Testis (tissue), 3 donors: Measurements from ENCODE around the gene TAB2. TPM values are rescaled to one million over a fixed set of nuclear protein-coding genes. Genes with fewer than 3 reads are reported as not detected.

ENCODE experiments used
- DNase-seq: peaks from one replicate; pipeline ENCODE4 v3.0.0-alpha.2; 2019
- H3K27ac ChIP-seq, 2 donors: fragments of 200-600 bp; sonication (generic); one replicate each; pipeline ENCODE4 v1.5.1; 2019
- H3K27me3 ChIP-seq: fragments of 200-600 bp; sonication (generic); one replicate; pipeline ENCODE4 v1.5.1; 2019
- H3K36me3 ChIP-seq: fragments of 200-600 bp; sonication (generic); one replicate; pipeline ENCODE4 v1.5.1; 2017; ENCODE audit warnings: low read depth; ENCODE audit errors: missing control alignments
- H3K4me1 ChIP-seq: fragments of 200-600 bp; sonication (generic); one replicate; pipeline ENCODE4 v1.5.1; 2019
- H3K4me3 ChIP-seq, 2 donors: fragments of 200-600 bp; sonication (generic); one replicate each; pipeline ENCODE4 v1.5.1; 2017 to 2019
- H3K9me3 ChIP-seq: fragments of 200-600 bp; sonication (generic); one replicate; pipeline ENCODE4 v1.5.1; 2017
- CTCF ChIP-seq, 3 experiments: fragments of 450-650 bp in 2 of 3; fragments of 200-600 bp in 1 of 3; sonication (generic) in 1 of 3; IDR thresholded peaks; one replicate each; pipeline ENCODE4 v1.5.1; 2016 to 2019; ENCODE audit warnings: antibody characterized with exemption in 3 of 3, mild to moderate bottlenecking in 2 of 3, moderate library complexity in 1 of 3
- POLR2A ChIP-seq: fragments of 450-650 bp; IDR thresholded peaks from one replicate; pipeline ENCODE4 v1.6.1; 2017; ENCODE audit warnings: antibody characterized with exemption, mild to moderate bottlenecking, moderate library complexity
- WGBS, 2 donors: methylation state at CpG; one replicate each; pipeline ENCODE4 v1.1.5; 2018; 5-methylcytosine and 5-hydroxymethylcytosine counted together
- intact Hi-C: fragments of 100-400 bp; cut with DNase I; formaldehyde crosslinking; loops from one replicate; pipeline ENCODE4 v1.15.1; 2023; ENCODE audit warnings: low total_unique reads
- polyA plus RNA-seq: library from polyadenylated mRNA; stranded (reverse); fragments of 350-450 nt; fragmentation: Illumina TruSeq; extraction: RNeasy Lipid Tissue Mini Kit (QIAGEN cat#74804); gene quantifications from one replicate; pipeline ENCODE4 v1.2.3, GENCODE V29; 2014; ENCODE audit warnings: low read depth, low replicate concordance; ENCODE audit not compliant: insufficient read depth
- total RNA-seq, 2 donors: library from RNA; depleted of rRNA; stranded (reverse); fragments of >200 nt; gene quantifications; one replicate each; pipeline ENCODE4 v1.2.3, GENCODE V29; 2016

Gene TAB2
- total and polyA plus RNA-seq, 3 donors from 2014 or later, result 45.1 to 84.7 (median 61.0) TPM

GRCh38 chr6:149436647-149437046 lies 119.1 kb downstream of the TAB2 start:
- intact Hi-C loops, result no loop called here

GRCh38 chr6:149437212-149437611 lies 119.7 kb downstream of the TAB2 start:
- Histone ChIP-seq H3K27ac (no peak overlapping the region), H3K4me3 (no peak overlapping the region), H3K4me1 (no peaks in the 10 kb centered on the region), H3K27me3 (no peaks in the 10 kb centered on the region), H3K9me3 (no peaks in the 10 kb centered on the region), H3K36me3 (no peaks in the 10 kb centered on the region)
- DNase-seq, result no peak
- WGBS, 2 donors, result 95 to 98% methylated on average over 3 of the region's 3 CpGs
- intact Hi-C loops, result no loop called here
- TF ChIP-seq CTCF (IDR thresholded peaks at IDR 0.05) (no peak), POLR2A (no peak)

More at GRCh38 chr6:149436647-149437046, 119.1 kb downstream of the TAB2 start:
- Histone ChIP-seq H3K4me1 (no peaks in the 10 kb centered on the region), H3K36me3 (no peaks in the 10 kb centered on the region), H3K4me3 (no peak overlapping the region), H3K27ac (no peak overlapping the region), H3K27me3 (no peaks in the 10 kb centered on the region), H3K9me3 (no peaks in the 10 kb centered on the region)
- DNase-seq, result no peak
- no peak for TF ChIP-seq POLR2A
- TF ChIP-seq CTCF (IDR thresholded peaks at IDR 0.05), result no peak
- WGBS, 2 donors, result 89 to 94% methylated on average over 6 to 12 of the region's 12 CpGs

GRCh38 chr6:149438855-149439254 lies 121.3 kb downstream of the TAB2 start:
- no peak overlapping the region for H3K27ac ChIP-seq
- intact Hi-C loops, result no loop called here
- H3K27me3 ChIP-seq, result no peaks in the 10 kb centered on the region
- H3K4me1 ChIP-seq, result no peaks in the 10 kb centered on the region
- no peaks in the 10 kb centered on the region for H3K9me3 ChIP-seq
- no peak overlapping the region for H3K4me3 ChIP-seq
- WGBS, 2 donors, result 83 to 88% methylated on average over 3 of the region's 3 CpGs
- H3K36me3 ChIP-seq, result no peaks in the 10 kb centered on the region
- TF ChIP-seq CTCF (IDR thresholded peaks at IDR 0.05) (no peak), POLR2A (no peak)
- no peak for DNase-seq

GRCh38 chr6:149439626-149440025 lies 122.1 kb downstream of the TAB2 start:
- no peak for DNase-seq
- Histone ChIP-seq H3K27me3 (no peaks in the 10 kb centered on the region), H3K27ac (no peak overlapping the region), H3K4me1 (no peaks in the 10 kb centered on the region), H3K4me3 (no peak overlapping the region), H3K9me3 (no peaks in the 10 kb centered on the region), H3K36me3 (no peaks in the 10 kb centered on the region)
- no peak for TF ChIP-seq CTCF (IDR thresholded peaks at IDR 0.05)
- no peak for TF ChIP-seq POLR2A
- intact Hi-C loops, result no loop called here
- 89 to 100% methylated on average over 1 of the region's 1 CpG for WGBS, 2 donors
